ENCODE data around the gene CLEC4M.

CLEC4M gene

GRCh38 chr19:7793493-7793892, 30.4 kb downstream of the CLEC4M start:
- DNase-seq (ENCODE audit: extremely low spot score): no peak
- TF ChIP-seq L3MBTL2 (conservative IDR thresholded peaks at IDR 0.05) (no peak), BHLHE40 (IDR thresholded peaks at IDR 0.05; ENCODE audit: borderline replicate concordance) (no peak), ZNF384 (IDR thresholded peaks at IDR 0.05) (no peak), SUZ12 (IDR thresholded peaks at IDR 0.05) (no peak), HDGF (IDR thresholded peaks at IDR 0.05; ENCODE audit: borderline replicate concordance) (no peak), FOXM1 (IDR thresholded peaks at IDR 0.05; ENCODE audit: borderline replicate concordance) (no peak), ARNT (IDR thresholded peaks at IDR 0.05) (no peak), ELF4 (IDR thresholded peaks at IDR 0.05) (no peak), PKNOX1 (IDR thresholded peaks at IDR 0.05) (no peak), FOXK2 (IDR thresholded peaks at IDR 0.05) (no peak), FOXA1 (IDR thresholded peaks at IDR 0.05) (no peak), SP1 (IDR thresholded peaks at IDR 0.05) (no peak), CTBP1 (IDR thresholded peaks at IDR 0.05; ENCODE audit: borderline replicate concordance) (no peak), TARDBP (IDR thresholded peaks at IDR 0.05) (no peak), NFRKB (IDR thresholded peaks at IDR 0.05) (no peak), LEF1 (IDR thresholded peaks at IDR 0.05; ENCODE audit: borderline replicate concordance) (no peak)
- ChIA-PET POLR2A (no interaction called here), CTCF (no interaction called here)

- no peak for DNase-seq (ENCODE audit: extremely low spot score)
- no peak for TF ChIP-seq FOXK2 (IDR thresholded peaks at IDR 0.05)
- TF ChIP-seq BHLHE40 (IDR thresholded peaks at IDR 0.05; ENCODE audit: borderline replicate concordance): no peak
- no peak for TF ChIP-seq SP1 (IDR thresholded peaks at IDR 0.05)
- TF ChIP-seq TARDBP (IDR thresholded peaks at IDR 0.05): no peak
- no peak for TF ChIP-seq FOXM1 (IDR thresholded peaks at IDR 0.05; ENCODE audit: borderline replicate concordance)
- no peak for TF ChIP-seq HDGF (IDR thresholded peaks at IDR 0.05; ENCODE audit: borderline replicate concordance)
- TF ChIP-seq SUZ12 (IDR thresholded peaks at IDR 0.05): no peak
- TF ChIP-seq CTBP1 (IDR thresholded peaks at IDR 0.05; ENCODE audit: borderline replicate concordance): no peak
- TF ChIP-seq FOXA1 (IDR thresholded peaks at IDR 0.05): no peak
- no peak for TF ChIP-seq NFRKB (IDR thresholded peaks at IDR 0.05)
- TF ChIP-seq ELF4 (IDR thresholded peaks at IDR 0.05): no peak
- TF ChIP-seq ARNT (IDR thresholded peaks at IDR 0.05): no peak
- TF ChIP-seq LEF1 (IDR thresholded peaks at IDR 0.05; ENCODE audit: borderline replicate concordance): no peak
- no peak for TF ChIP-seq ZNF384 (IDR thresholded peaks at IDR 0.05)
- TF ChIP-seq PKNOX1 (IDR thresholded peaks at IDR 0.05): no peak
- TF ChIP-seq L3MBTL2 (conservative IDR thresholded peaks at IDR 0.05): no peak
- ChIA-PET POLR2A (no interaction called here), CTCF (no interaction called here)
These were observed 32.6 kb downstream of the CLEC4M start for GRCh38 chr19:7795555-7796161.

- peak; percentile 54 for DNase-seq (ENCODE audit: extremely low spot score)
- ChIA-PET POLR2A (interaction anchor here (1.7 to 1.9 kb wide), 2 partner anchors 119 to 232 kb away, joined by 4 to 7 read pairs; partner anchors contain the start of gene TRAPPC5), CTCF (interaction anchor here (0.5 to 3.0 kb wide), 13 partner anchors 16 to 700 kb away, joined by 3 to 23 read pairs (median 4); partner anchors contain the start of gene TRAPPC5)
- 0 out of 2 replicates have a peak, but pooled peaks have one; percentile 8 for TF ChIP-seq ZNF384 (IDR thresholded peaks at IDR 0.05)
- TF ChIP-seq HDGF (IDR thresholded peaks at IDR 0.05; ENCODE audit: borderline replicate concordance): no peak
These were observed 36.8 kb downstream of the CLEC4M start for GRCh38 chr19:7799640-7800355.

GRCh38 chr19:7801020-7801570, 38.1 kb downstream of the CLEC4M start:
- DNase-seq (ENCODE audit: extremely low spot score): no peak
- POLR2A ChIA-PET: interaction anchor here (1.9 kb wide), 1 partner anchor 233 kb away, joined by 4 read pairs; no protein-coding TSS in a partner anchor
- CTCF ChIA-PET: interaction anchor here (1.8 to 3.0 kb wide), 2 partner anchors 120 to 233 kb away, joined by 5 to 23 read pairs; partner anchors contain the start of gene TRAPPC5
- TF ChIP-seq PKNOX1 (IDR thresholded peaks at IDR 0.05) (no peak), SP1 (IDR thresholded peaks at IDR 0.05) (no peak), NFRKB (IDR thresholded peaks at IDR 0.05) (no peak), CTBP1 (IDR thresholded peaks at IDR 0.05; ENCODE audit: borderline replicate concordance) (no peak), BHLHE40 (IDR thresholded peaks at IDR 0.05; ENCODE audit: borderline replicate concordance) (no peak), L3MBTL2 (conservative IDR thresholded peaks at IDR 0.05) (no peak), ELF4 (IDR thresholded peaks at IDR 0.05) (no peak), FOXA1 (IDR thresholded peaks at IDR 0.05) (no peak), FOXM1 (IDR thresholded peaks at IDR 0.05; ENCODE audit: borderline replicate concordance) (no peak), TARDBP (IDR thresholded peaks at IDR 0.05) (no peak), HDGF (IDR thresholded peaks at IDR 0.05; ENCODE audit: borderline replicate concordance) (no peak), ARNT (IDR thresholded peaks at IDR 0.05) (no peak)

- CTCF ChIA-PET: interaction anchor here (0.6 to 0.8 kb wide), 3 partner anchors 64 to 238 kb away, joined by 3 read pairs; no protein-coding TSS in a partner anchor
- DNase-seq (ENCODE audit: extremely low spot score): no peak
- POLR2A ChIA-PET: no interaction called here
- TF ChIP-seq SUZ12 (IDR thresholded peaks at IDR 0.05): no peak
- no peak for TF ChIP-seq ARNT (IDR thresholded peaks at IDR 0.05)
- TF ChIP-seq ZNF384 (IDR thresholded peaks at IDR 0.05): no peak
- no peak for TF ChIP-seq CTBP1 (IDR thresholded peaks at IDR 0.05; ENCODE audit: borderline replicate concordance)
- TF ChIP-seq L3MBTL2 (conservative IDR thresholded peaks at IDR 0.05): no peak
- no peak for TF ChIP-seq TARDBP (IDR thresholded peaks at IDR 0.05)
- TF ChIP-seq SP1 (IDR thresholded peaks at IDR 0.05): no peak
- TF ChIP-seq LEF1 (IDR thresholded peaks at IDR 0.05; ENCODE audit: borderline replicate concordance): no peak
- no peak for TF ChIP-seq PKNOX1 (IDR thresholded peaks at IDR 0.05)
- TF ChIP-seq HDGF (IDR thresholded peaks at IDR 0.05; ENCODE audit: borderline replicate concordance): no peak
- no peak for TF ChIP-seq FOXM1 (IDR thresholded peaks at IDR 0.05; ENCODE audit: borderline replicate concordance)
- no peak for TF ChIP-seq FOXK2 (IDR thresholded peaks at IDR 0.05)
- no peak for TF ChIP-seq BHLHE40 (IDR thresholded peaks at IDR 0.05; ENCODE audit: borderline replicate concordance)
These were observed 43.2 kb downstream of the CLEC4M start for GRCh38 chr19:7806234-7806633.
